RWPE2 (cell line): ENCODE data around the gene TMOD1.
A peak's percentile ranks its signal among the peaks of the same experiment; 100 is the strongest.
"Not testable (repeated sequence)": the region's sequence is repeated elsewhere in the genome, so short reads cannot be mapped to it uniquely, and the experiment has no call there.

Experiments
- ATAC-seq: fragments of 200-7000 bp; cut with Tn5 transposase; 3 replicates; pipeline ENCODE4 v1.9.1; 2021; ENCODE audit warnings: low read depth
- DNase-seq: peaks from one replicate; pipeline ENCODE4 v3.0.0-alpha.2; 2020; ENCODE audit warnings: low spot score
- H3K27ac ChIP-seq: fragments of 450-650 bp; 2 replicates; pipeline ENCODE4 v1.5.1; 2017; ENCODE audit warnings: mild to moderate bottlenecking; ENCODE audit not compliant: poor library complexity, severe bottlenecking
- H3K27me3 ChIP-seq: fragments of 250-450 bp; sonication (Bioruptor Pico); 2 replicates; pipeline ENCODE4 v1.5.1; 2021; ENCODE audit warnings: mild to moderate bottlenecking, moderate library complexity; ENCODE audit not compliant: insufficient read depth, poor library complexity, severe bottlenecking
- H3K36me3 ChIP-seq: fragments of 250-450 bp; sonication (Bioruptor Pico); 2 replicates; pipeline ENCODE4 v1.5.1; 2020; ENCODE audit warnings: low read depth, mild to moderate bottlenecking, moderate library complexity
- H3K4me1 ChIP-seq: fragments of 250-450 bp; sonication (Bioruptor Pico); 2 replicates; pipeline ENCODE4 v1.5.1; 2021; ENCODE audit warnings: mild to moderate bottlenecking, moderate library complexity; ENCODE audit not compliant: insufficient read depth, poor library complexity, severe bottlenecking
- H3K4me3 ChIP-seq: fragments of 250-450 bp; sonication (Bioruptor Pico); 2 replicates; pipeline ENCODE4 v1.5.1; 2021; ENCODE audit warnings: mild to moderate bottlenecking, moderate library complexity; ENCODE audit not compliant: severe bottlenecking
- H3K9me3 ChIP-seq: fragments of 250-450 bp; sonication (Bioruptor Pico); 2 replicates; pipeline ENCODE4 v1.5.1; 2021; ENCODE audit warnings: mild to moderate bottlenecking, moderate library complexity; ENCODE audit not compliant: severe bottlenecking
- CTCF ChIP-seq: fragments of 450-650 bp; IDR thresholded peaks from one replicate; pipeline ENCODE4 v1.5.1; 2017; ENCODE audit warnings: mild to moderate bottlenecking, moderate library complexity; ENCODE audit not compliant: poor library complexity, severe bottlenecking

TMOD1 gene

GRCh38 chr9:97602430-97602829 is 101.0 kb downstream of the TMOD1 start:
- Histone ChIP-seq H3K4me3 (no peak overlapping the region), H3K27ac (no peak overlapping the region), H3K36me3 (peaks cover 54% of the 10 kb centered on the region), H3K9me3 (no peaks in the 10 kb centered on the region), H3K27me3 (no peaks in the 10 kb centered on the region), H3K4me1 (no peaks in the 10 kb centered on the region)
- DNase-seq (no peak), ATAC-seq (no peak)
- TF ChIP-seq CTCF, result no peak

- Histone ChIP-seq H3K4me3 (no peak overlapping the region), H3K27ac (no peak overlapping the region), H3K36me3 (peaks cover 67% of the 10 kb centered on the region), H3K27me3 (no peaks in the 10 kb centered on the region), H3K9me3 (no peaks in the 10 kb centered on the region), H3K4me1 (no peaks in the 10 kb centered on the region)
- ATAC-seq, result no peak
- TF ChIP-seq CTCF, result no peak
- no peak for DNase-seq
These were observed 103.6 kb downstream of the TMOD1 start for GRCh38 chr9:97604901-97605645.

- H3K27ac ChIP-seq, result no peak overlapping the region
- ATAC-seq (peak; percentile 60; the same call in 2 of the 3 replicates), DNase-seq (no peak)
- H3K36me3 ChIP-seq, result peaks cover 65% of the 10 kb centered on the region
- H3K9me3 ChIP-seq, result no peaks in the 10 kb centered on the region
- TF ChIP-seq CTCF, result peak; percentile 89
- H3K27me3 ChIP-seq, result no peaks in the 10 kb centered on the region
- H3K4me1 ChIP-seq, result no peaks in the 10 kb centered on the region
- no peak overlapping the region for H3K4me3 ChIP-seq
These were observed 114.1 kb downstream of the TMOD1 start for GRCh38 chr9:97615439-97616072.

DNA sequence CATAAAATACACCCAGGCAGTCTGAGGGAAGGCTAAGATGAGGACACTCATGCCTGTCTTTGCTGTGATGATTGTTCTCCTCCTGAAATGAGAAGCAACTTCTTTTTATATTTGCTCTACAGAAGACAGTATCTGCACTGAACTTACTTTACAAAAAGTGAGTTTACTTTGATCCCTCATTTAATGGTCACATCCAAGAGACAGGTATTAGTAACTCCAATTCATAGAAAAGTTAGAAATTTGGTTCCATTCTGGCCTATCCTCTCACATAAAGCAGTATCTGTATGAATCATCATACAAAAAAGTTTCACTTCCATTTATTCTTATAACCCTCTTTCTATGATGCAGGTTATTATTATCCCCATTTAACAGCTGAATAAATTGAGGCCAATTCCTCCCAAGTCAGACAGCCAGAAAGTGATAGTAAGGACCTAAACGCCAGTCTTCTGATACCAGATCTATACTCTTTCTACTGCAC is 116.5 kb downstream of the TMOD1 start:
- ATAC-seq (no peak), DNase-seq (no peak)
- no peak overlapping the region for H3K4me3 ChIP-seq
- no peak for TF ChIP-seq CTCF
- no peak overlapping the region for H3K27ac ChIP-seq
- H3K36me3 ChIP-seq, result peaks cover 61% of the 10 kb centered on the region
- no peaks in the 10 kb centered on the region for H3K9me3 ChIP-seq
- H3K27me3 ChIP-seq, result no peaks in the 10 kb centered on the region
- no peaks in the 10 kb centered on the region for H3K4me1 ChIP-seq

GRCh38 chr9:97620063-97620462 is 118.6 kb downstream of the TMOD1 start:
- DNase-seq, H3K4me3 ChIP-seq, H3K4me1 ChIP-seq, H3K27me3 ChIP-seq, H3K9me3 ChIP-seq, ATAC-seq, H3K27ac ChIP-seq: not testable (repeated sequence)
- peaks cover 48% of the 10 kb centered on the region for H3K36me3 ChIP-seq

- H3K9me3 ChIP-seq, H3K4me3 ChIP-seq, H3K27ac ChIP-seq, H3K27me3 ChIP-seq, H3K4me1 ChIP-seq, ATAC-seq, DNase-seq: not testable (repeated sequence)
- peaks cover 52% of the 10 kb centered on the region for H3K36me3 ChIP-seq
These were observed 121.0 kb downstream of the TMOD1 start for GRCh38 chr9:97622483-97622882.
